RWPE1 (cell line): ENCODE data around the gene ISYNA1.

ENCODE experiments used
- CTCF ChIA-PET: fragments of 350-600 bp; sonication (Branson Sonifier 250); formaldehyde crosslinking; extraction: SDS; loops from one replicate; lab custom pipeline; 2021; lab: Yijun Ruan, JAX
- POLR2A ChIA-PET: fragments of 400-600 bp; formaldehyde crosslinking; extraction: SDS; loops from one replicate; lab custom pipeline; 2020; ENCODE audit warnings: antibody characterized with exemption; ENCODE audit not compliant: low non-redundant PET; lab: Yijun Ruan, JAX
- DNase-seq: peaks from one replicate; pipeline ENCODE4 v3.0.0; 2012; ENCODE audit warnings: low spot score
- H3K27ac ChIP-seq: fragments of 450-650 bp; 2 replicates; pipeline ENCODE4 v1.5.1; 2017
- CTCF ChIP-seq: fragments of 450-650 bp; conservative IDR thresholded peaks from 2 replicates; pipeline ENCODE4 v1.5.1; 2017; ENCODE audit warnings: low read depth, mild to moderate bottlenecking

Gene ISYNA1

GRCh38 chr19:18388960-18389725 is 48.8 kb downstream of the ISYNA1 start:
- DNase-seq: no peak
- TF ChIP-seq CTCF: no peak
- ChIA-PET CTCF (interaction anchor here (0.6 to 2.5 kb wide), 9 partner anchors 13 to 177 kb away, joined by 3 to 20 read pairs (median 4); partner anchors contain the start of gene SSBP4), POLR2A (interaction anchor here (0.6 to 0.7 kb wide), 2 partner anchors 17 to 46 kb away, joined by 3 to 4 read pairs; no protein-coding TSS in a partner anchor)
- peak overlapping the region; percentile 51 for H3K27ac ChIP-seq

- DNase-seq: peak; percentile 74
Measured at GRCh38 chr19:18388100-18388959, 49.6 kb downstream of the ISYNA1 start.

GRCh38 chr19:18386543-18387271 is 51.2 kb downstream of the ISYNA1 start:
- H3K27ac ChIP-seq: peak overlapping the region; percentile 77
- peak; percentile 48 for DNase-seq
- no peak for TF ChIP-seq CTCF
- CTCF ChIA-PET: interaction anchor here (0.6 to 2.5 kb wide), 9 partner anchors 15 to 719 kb away, joined by 3 to 20 read pairs (median 4); no protein-coding TSS in a partner anchor
- POLR2A ChIA-PET: no interaction called here

More at GRCh38 chr19:18388100-18388959, 49.6 kb downstream of the ISYNA1 start:
- H3K27ac ChIP-seq: peak overlapping the region; percentile 51
- CTCF ChIA-PET: interaction anchor here (0.6 to 2.5 kb wide), 21 partner anchors 12 to 1206 kb away, joined by 3 to 20 read pairs (median 4); partner anchors contain the start of gene SSBP4
- peak; percentile 100 for TF ChIP-seq CTCF
- POLR2A ChIA-PET: interaction anchor here (0.6 to 0.7 kb wide), 2 partner anchors 18 to 45 kb away, joined by 3 to 4 read pairs; no protein-coding TSS in a partner anchor

GRCh38 chr19:18385675-18386542 is 52.0 kb downstream of the ISYNA1 start, which contains the start of gene GDF15:
GDF15 (plus strand) TSS chr19:18386158; CDS start chr19:18386190, 32 bp downstream.
- DNase-seq: peak; percentile 77
- ChIA-PET POLR2A (interaction anchor here (0.5 to 0.7 kb wide), 4 partner anchors 17 to 46 kb away, joined by 3 to 5 read pairs (median 4); partner anchors contain the start of gene SSBP4), CTCF (interaction anchor here (0.6 to 1.5 kb wide), 11 partner anchors 14 to 134 kb away, joined by 3 to 8 read pairs (median 3); partner anchors contain the start of gene SSBP4)
- peak; percentile 75 for TF ChIP-seq CTCF
- H3K27ac ChIP-seq: peak within 1 kb of the TSS; percentile 77

- peak overlapping the region; percentile 77 for H3K27ac ChIP-seq
- no peak for TF ChIP-seq CTCF
Measured at GRCh38 chr19:18385359-18385674, 52.6 kb downstream of the ISYNA1 start.

More at GRCh38 chr19:18385359-18385674, 52.6 kb downstream of the ISYNA1 start:
- POLR2A ChIA-PET: interaction anchor here (0.5 to 0.7 kb wide), 3 partner anchors 21 to 45 kb away, joined by 3 to 5 read pairs (median 3); partner anchors contain the start of gene SSBP4
- DNase-seq: no peak
- CTCF ChIA-PET: interaction anchor here (0.6 to 1.2 kb wide), 7 partner anchors 15 to 63 kb away, joined by 3 to 6 read pairs (median 3); partner anchors contain the start of gene SSBP4
